HG03039 (cell line): ENCODE data around the gene NDST1.

ENCODE experiments used
- ATAC-seq: cut with Tn5 transposase; IDR thresholded peaks from one replicate; pipeline ENCODE4 v1.9.1; 2021; ENCODE audit warnings: mild to moderate bottlenecking, moderate library complexity; ENCODE audit not compliant: unreplicated experiment

NDST1 gene

GRCh38 chr5:150521939-150522503 lies 14.1 kb downstream of the NDST1 start:
- no peak for ATAC-seq

GRCh38 chr5:150522504-150523414 lies 14.8 kb downstream of the NDST1 start:
- ATAC-seq, result no peak

- ATAC-seq, result no peak
Measured at GRCh38 chr5:150523472-150524350, 15.8 kb downstream of the NDST1 start.

- ATAC-seq, result no peak
Measured at GRCh38 chr5:150525163-150525562, 17.2 kb downstream of the NDST1 start.

GRCh38 chr5:150525781-150526180 lies 17.9 kb downstream of the NDST1 start:
- no peak for ATAC-seq

GRCh38 chr5:150527038-150527437 lies 19.1 kb downstream of the NDST1 start:
- no peak for ATAC-seq

GRCh38 chr5:150527808-150528207 lies 19.9 kb downstream of the NDST1 start:
- no peak for ATAC-seq

GRCh38 chr5:150528924-150529546 lies 21.1 kb downstream of the NDST1 start:
- no peak for ATAC-seq

- no peak for ATAC-seq
Measured at GRCh38 chr5:150529555-150529954, 21.6 kb downstream of the NDST1 start.

- ATAC-seq, result no peak
Measured at GRCh38 chr5:150530423-150530822, 22.5 kb downstream of the NDST1 start.

GRCh38 chr5:150530951-150531588 lies 23.1 kb downstream of the NDST1 start:
- ATAC-seq, result no peak

GRCh38 chr5:150531686-150532085 lies 23.8 kb downstream of the NDST1 start:
- ATAC-seq, result no peak

GRCh38 chr5:150532151-150532550 lies 24.2 kb downstream of the NDST1 start:
- ATAC-seq, result no peak

GRCh38 chr5:150532996-150533395 lies 25.1 kb downstream of the NDST1 start:
- ATAC-seq, result no peak

- no peak for ATAC-seq
Measured at GRCh38 chr5:150534811-150535210, 26.9 kb downstream of the NDST1 start.

- ATAC-seq, result no peak
Measured at GRCh38 chr5:150535611-150536010, 27.7 kb downstream of the NDST1 start.

- no peak for ATAC-seq
Measured at GRCh38 chr5:150538007-150538917, 30.3 kb downstream of the NDST1 start.

- no peak for ATAC-seq
Measured at GRCh38 chr5:150539206-150539605, 31.3 kb downstream of the NDST1 start.

GRCh38 chr5:150540042-150540441 lies 32.1 kb downstream of the NDST1 start:
- no peak for ATAC-seq
